Esophagus muscularis mucosa (tissue), 4 donors: ENCODE measurements around the gene PRKRIP1. TPM values are rescaled to one million over a fixed set of nuclear protein-coding genes. Genes with fewer than 3 reads are reported as not detected.

Experiments
- DNase-seq: peaks from one replicate; pipeline ENCODE4 v3.0.0-alpha.2; 2017; ENCODE audit errors: extremely low spot score
- H3K27ac ChIP-seq, 4 donors: fragments of 200-600 bp; sonication (generic); replicated peaks in 1 of 4; 1 replicate in 3 of 4; 2 replicates in 1 of 4; pipeline ENCODE4 v1.5.1; 2016 to 2019; ENCODE audit warnings: mild to moderate bottlenecking in 1 of 4
- H3K27me3 ChIP-seq, 4 donors: fragments of 200-600 bp; sonication (generic); one replicate each; pipeline versions ENCODE4 v1.5.1 to v1.6.0; 2016 to 2019
- H3K36me3 ChIP-seq, 4 donors: fragments of 200-600 bp; sonication (generic); one replicate each; pipeline ENCODE4 v1.5.1; 2016 to 2019
- H3K4me1 ChIP-seq, 4 donors: fragments of 200-600 bp; sonication (generic); one replicate each; pipeline ENCODE4 v1.5.1; 2016 to 2019
- H3K4me3 ChIP-seq, 4 donors: fragments of 200-600 bp; sonication (generic); 1 replicate in 2 of 4; 2 replicates in 2 of 4; pipeline ENCODE4 v1.5.1; 2016 to 2019; ENCODE audit warnings: mild to moderate bottlenecking in 4 of 4, moderate library complexity in 1 of 4
- H3K9me3 ChIP-seq, 4 donors: fragments of 200-600 bp; sonication (generic); 1 replicate in 3 of 4; 2 replicates in 1 of 4; pipeline ENCODE4 v1.5.1; 2016 to 2019
- CTCF ChIP-seq, 3 experiments: fragments of 200-600 bp in 2 of 3; fragments of 450-650 bp in 1 of 3; sonication (generic) in 2 of 3; IDR thresholded peaks; one replicate each; pipeline ENCODE4 v1.5.1; 2017 to 2019; ENCODE audit warnings: antibody characterized with exemption in 3 of 3, mild to moderate bottlenecking in 2 of 3, moderate library complexity in 1 of 3
- EP300 ChIP-seq: sonication (generic); formaldehyde crosslinking; IDR thresholded peaks from one replicate; pipeline ENCODE4 v1.6.1; 2017; ENCODE audit warnings: antibody characterized with exemption
- POLR2A ChIP-seq: fragments of 450-650 bp; IDR thresholded peaks from one replicate; pipeline ENCODE4 v1.6.1; 2017; ENCODE audit warnings: antibody characterized with exemption, moderate library complexity, mild to moderate bottlenecking, low read depth
- POLR2AphosphoS5 ChIP-seq, 2 donors: sonication (generic); formaldehyde crosslinking; IDR thresholded peaks; one replicate each; pipeline ENCODE4 v1.6.1; 2017; ENCODE audit warnings: antibody characterized with exemption in 2 of 2
- WGBS: methylation state at CpG from one replicate; pipeline ENCODE4 v1.1.5; 2018; 5-methylcytosine and 5-hydroxymethylcytosine counted together
- intact Hi-C: fragments of 100-400 bp; cut with DNase I; formaldehyde crosslinking; loops from one replicate; pipeline ENCODE4 v1.15.1; 2023
- total RNA-seq, 4 donors: library from RNA; depleted of rRNA; stranded (reverse); fragments of >200 nt; gene quantifications; one replicate each; pipeline versions ENCODE4 v1.1.0 to v1.2.1, GENCODE V29; 2016

Gene PRKRIP1
- total RNA-seq, 4 donors from 2014 or later: 14.7 to 21.6 (median 19.2) TPM

- DNase-seq: no peak
- H3K27me3 ChIP-seq: no peaks in the 10 kb centered on the region
- WGBS: 93% methylated on average over 14 of the region's 40 CpGs
- H3K4me1 ChIP-seq: peaks cover 0 to 8% (median 3%) of the 10 kb centered on the region in 4 donors
- no peak for TF ChIP-seq CTCF (IDR thresholded peaks at IDR 0.05)
- TF ChIP-seq POLR2A: no peak
- no peak for TF ChIP-seq POLR2AphosphoS5 (IDR thresholded peaks at IDR 0.05)
- no peak overlapping the region for H3K27ac ChIP-seq
- H3K9me3 ChIP-seq: no peaks in the 10 kb centered on the region
- peaks cover 20 to 51% (median 49%) of the 10 kb centered on the region in 4 donors for H3K36me3 ChIP-seq
- H3K4me3 ChIP-seq: no peak overlapping the region
- intact Hi-C loops: no loop called here
Observed at GRCh38 chr7:102457352-102457924, 61.3 kb downstream of the PRKRIP1 start.

- no peak for DNase-seq
- H3K36me3 ChIP-seq: peaks cover 20 to 51% (median 49%) of the 10 kb centered on the region in 4 donors
- peaks cover 11 to 27% (median 20%) of the 10 kb centered on the region in 4 donors for H3K4me1 ChIP-seq
- no peak overlapping the region for H3K27ac ChIP-seq
- H3K27me3 ChIP-seq: no peaks in the 10 kb centered on the region
- no peaks in the 10 kb centered on the region for H3K9me3 ChIP-seq
- 92% methylated on average over 24 of the region's 24 CpGs for WGBS
- TF ChIP-seq POLR2AphosphoS5 (IDR thresholded peaks at IDR 0.05) (no peak), EP300 (no peak), CTCF (IDR thresholded peaks at IDR 0.05) (no peak), POLR2A (no peak)
- H3K4me3 ChIP-seq: no peak overlapping the region
- intact Hi-C loops: no loop called here
Observed at GRCh38 chr7:102459221-102459844, 63.2 kb downstream of the PRKRIP1 start.

GRCh38 chr7:102460467-102460866 lies 64.3 kb downstream of the PRKRIP1 start:
- no peak overlapping the region for H3K4me3 ChIP-seq
- intact Hi-C loops: no loop called here
- no peaks in the 10 kb centered on the region for H3K9me3 ChIP-seq
- DNase-seq: no peak
- peaks cover 12 to 31% (median 21%) of the 10 kb centered on the region in 4 donors for H3K4me1 ChIP-seq
- no peaks in the 10 kb centered on the region for H3K27me3 ChIP-seq
- no peak overlapping the region for H3K27ac ChIP-seq
- TF ChIP-seq POLR2AphosphoS5 (IDR thresholded peaks at IDR 0.05) (no peak), EP300 (no peak), POLR2A (no peak), CTCF (IDR thresholded peaks at IDR 0.05) (no peak)
- WGBS: 84% methylated on average over 8 of the region's 8 CpGs
- H3K36me3 ChIP-seq: peaks cover 20 to 47% (median 42%) of the 10 kb centered on the region in 4 donors

- Histone ChIP-seq H3K27me3 (no peaks in the 10 kb centered on the region), H3K4me3 (peak overlapping the region; percentile 89 to 98 (median 96)), H3K9me3 (no peaks in the 10 kb centered on the region), H3K4me1 (peaks cover 16 to 54% (median 38%) of the 10 kb centered on the region in 4 donors), H3K27ac (peak overlapping the region; percentile 78 to 84 (median 81)), H3K36me3 (peaks cover 0 to 28% (median 24%) of the 10 kb centered on the region in 4 donors)
- DNase-seq: no peak
- TF ChIP-seq POLR2AphosphoS5 (IDR thresholded peaks at IDR 0.05) (no peak), CTCF (IDR thresholded peaks at IDR 0.05) (no peak), POLR2A (no peak), EP300 (no peak)
- intact Hi-C loops: no loop called here
- WGBS: 8% methylated on average over 24 of the region's 24 CpGs
Observed at GRCh38 chr7:102463841-102464576, 67.8 kb downstream of the PRKRIP1 start.
